Measurements from ENCODE around the gene NCBP3.
A peak's percentile ranks its signal among the peaks of the same experiment; 100 is the strongest.
"Not testable (repeated sequence)": the region's sequence is repeated elsewhere in the genome, so short reads cannot be mapped to it uniquely, and the experiment has no call there.

Gene NCBP3

GRCh38 chr17:3809135-3809534 is 36.9 kb downstream of the NCBP3 start:
- no peak for DNase-seq

GRCh38 chr17:3808701-3809100 is 37.3 kb downstream of the NCBP3 start:
- DNase-seq: no peak

- no peak for DNase-seq
Observed at GRCh38 chr17:3805581-3805980, 40.5 kb downstream of the NCBP3 start.

GRCh38 chr17:3804503-3804931 is 41.5 kb downstream of the NCBP3 start:
- DNase-seq: no peak

- DNase-seq: no peak
Observed at GRCh38 chr17:3803308-3803640, 42.8 kb downstream of the NCBP3 start.

- no peak for DNase-seq
Observed at GRCh38 chr17:3802461-3803307, 43.4 kb downstream of the NCBP3 start.

GRCh38 chr17:3801792-3802191 is 44.3 kb downstream of the NCBP3 start:
- DNase-seq: no peak

GRCh38 chr17:3801347-3801746 is 44.7 kb downstream of the NCBP3 start:
- DNase-seq: no peak

- no peak for DNase-seq
Observed at GRCh38 chr17:3800362-3801271, 45.4 kb downstream of the NCBP3 start, which contains the start of gene ITGAE. TSS of gene ITGAE (minus strand) at chr17:3801188. CDS start at chr17:3801144, 44 bp downstream.

GRCh38 chr17:3799181-3799945 is 46.7 kb downstream of the NCBP3 start:
- no peak for DNase-seq

- no peak for DNase-seq
Observed at GRCh38 chr17:3798273-3799180, 47.5 kb downstream of the NCBP3 start.

GRCh38 chr17:3796822-3797170 is 49.2 kb downstream of the NCBP3 start:
- DNase-seq: no peak

GRCh38 chr17:3796110-3796821 is 49.8 kb downstream of the NCBP3 start:
- no peak for DNase-seq

- DNase-seq: no peak
Observed at GRCh38 chr17:3795390-3796102, 50.5 kb downstream of the NCBP3 start.

GRCh38 chr17:3794557-3795389 is 51.3 kb downstream of the NCBP3 start:
- no peak for DNase-seq

GRCh38 chr17:3794152-3794551 is 51.9 kb downstream of the NCBP3 start:
- DNase-seq: not testable (repeated sequence)

GRCh38 chr17:3793258-3793657 is 52.8 kb downstream of the NCBP3 start:
- DNase-seq: not testable (repeated sequence)

- no peak for DNase-seq
Observed at GRCh38 chr17:3792481-3792880, 53.6 kb downstream of the NCBP3 start.

- peak; percentile 3 for DNase-seq
Observed at GRCh38 chr17:3788200-3788599, 57.8 kb downstream of the NCBP3 start.

- not testable (repeated sequence) for DNase-seq
Observed at GRCh38 chr17:3785323-3785722, 60.7 kb downstream of the NCBP3 start.
